ENCODE measurements around the gene R3HDM1. TPM values are rescaled to one million over a fixed set of nuclear protein-coding genes. Genes with fewer than 3 reads are reported as not detected.

R3HDM1 gene
- total and polyA plus RNA-seq, 2 donors (not counting 1 experiment from before 2014, with no cell fraction given) = 23.7 to 57.8 TPM

GRCh38 chr2:135641156-135642068 is 110.1 kb downstream of the R3HDM1 start:
- no peak overlapping the region for H3K27ac Mint-ChIP-seq
- 100% methylated on average over 5 of the region's 7 CpGs for WGBS (ENCODE audit: insufficient coverage)
- Histone ChIP-seq H2AFZ (ENCODE audit: insufficient read depth, low read depth, low read length, poor library complexity, severe bottlenecking) (no peak overlapping the region), H3K4me2 (replicated peaks; ENCODE audit: low read depth, low read length, poor library complexity, severe bottlenecking) (no peak overlapping the region), H4K20me1 (ENCODE audit: control insufficient read depth, insufficient read depth, low read length, poor library complexity, severe bottlenecking) (no peaks in the 10 kb centered on the region), H3K9ac (ENCODE audit: low read length) (no peak overlapping the region), H3K27me3 (replicated peaks in 1 of 4; ENCODE audit: control extremely low read depth in 1 of 4, control insufficient read depth in 3 of 4, insufficient read depth in 4 of 4, low read length in 3 of 4) (no peaks in the 10 kb centered on the region), H3K4me3 (ENCODE audit: control extremely low read depth in 1 of 5, extremely low read depth in 1 of 5, insufficient read depth in 1 of 5, low read depth in 2 of 5, low read length in 4 of 5) (no peak overlapping the region), H3K79me2 (ENCODE audit: control insufficient read depth, insufficient read depth, low read length) (no peaks in the 10 kb centered on the region), H3K9me3 (ENCODE audit: control extremely low read depth in 1 of 3, control insufficient read depth in 2 of 3, insufficient read depth in 1 of 3, low read length in 2 of 3) (no peaks in the 10 kb centered on the region), H3K27ac (ENCODE audit: low read length in 2 of 2) (no peak overlapping the region), H3K4me1 (ENCODE audit: control insufficient read depth in 2 of 2, insufficient read depth in 2 of 2, low read length in 2 of 2) (no peaks in the 10 kb centered on the region), H3K36me3 (replicated peaks in 1 of 2; ENCODE audit: control extremely low read depth in 1 of 2, control insufficient read depth in 1 of 2, extremely low read depth in 1 of 2, insufficient read depth in 2 of 2, low read length in 1 of 2) (peaks cover 4 to 30% of the 10 kb centered on the region in 2 experiments)
- no peak overlapping the region for H3K4me3 Mint-ChIP-seq
- no peaks in the 10 kb centered on the region for H3K27me3 Mint-ChIP-seq
- no peaks in the 10 kb centered on the region for H3K9me3 Mint-ChIP-seq (ENCODE audit: insufficient read depth)
- DNase-seq (no peak), ATAC-seq (ENCODE audit: low read depth) (no peak)
- TF ChIP-seq EZH2 (IDR thresholded peaks at IDR 0.05; ENCODE audit: borderline replicate concordance, insufficient read depth, low read depth, low read length, poor library complexity, severe bottlenecking) (no peak), CTCF (IDR thresholded peaks at IDR 0.05) (no peak)
- intact Hi-C loops (cut with micrococcal nuclease) = no loop called here
- no peaks in the 10 kb centered on the region for H3K4me1 Mint-ChIP-seq
- POLR2A ChIA-PET = no interaction called here
- CTCF ChIA-PET = interaction anchor here (0.6 kb wide), 2 partner anchors 9 to 20 kb away, joined by 3 to 7 read pairs; no protein-coding TSS in a partner anchor

Data from B cell (primary cell).